K562 (cell line): ENCODE results near the gene TNFRSF13B.
"Not testable (repeated sequence)": the region's sequence is repeated elsewhere in the genome, so short reads cannot be mapped to it uniquely, and the experiment has no call there.

ENCODE experiments used
- JUN ChIP-seq, 2 experiments: sonication (generic) in 1 of 2; formaldehyde crosslinking in 1 of 2; IDR thresholded peaks; 2 replicates each; pipeline versions ENCODE4 v1.6.1 to v1.8.0; 2012 to 2022; ENCODE audit warnings: borderline replicate concordance in 2 of 2, mild to moderate bottlenecking in 2 of 2, improper control_type of control experiment in 1 of 2, low read depth in 1 of 2, low read length in 1 of 2, missing genetic modification reagents in 1 of 2
- MYC ChIP-seq, 2 experiments: fragments of 250-450 bp in 1 of 2; sonication (Bioruptor Pico) in 1 of 2; IDR thresholded peaks; 2 replicates each; pipeline versions ENCODE4 v1.5.1 to v1.6.1; 2012 to 2021; ENCODE audit warnings: low read depth in 2 of 2, borderline replicate concordance in 1 of 2, improper control_type of control experiment in 1 of 2, low read length in 1 of 2, mild to moderate bottlenecking in 1 of 2, moderate library complexity in 1 of 2
- NFRKB ChIP-seq: fragments of 450-650 bp; IDR thresholded peaks from 2 replicates; pipeline ENCODE4 v1.6.1; 2016; ENCODE audit warnings: low read depth
- POLR3A ChIP-seq: IDR thresholded peaks from 2 replicates; pipeline ENCODE4 v1.6.1; 2011; ENCODE audit warnings: borderline replicate concordance, mild to moderate bottlenecking, moderate library complexity; ENCODE audit not compliant: insufficient read length, insufficient read depth; ENCODE audit errors: extremely low read depth
- YY1 ChIP-seq, 3 experiments: IDR thresholded peaks; 2 replicates each; pipeline ENCODE4 v1.6.1; 2011; ENCODE audit warnings: low read length in 2 of 3, mild to moderate bottlenecking in 2 of 3, moderate library complexity in 2 of 3, borderline replicate concordance in 1 of 3, control low read depth in 1 of 3, low read depth in 1 of 3; ENCODE audit not compliant: insufficient read depth in 3 of 3, insufficient replicate concordance in 2 of 3, control insufficient read depth in 1 of 3, insufficient read length in 1 of 3; ENCODE audit errors: extremely low read depth in 1 of 3
- TF ChIP-seq, protein P1 (sequence below): fragments of 450-650 bp; formaldehyde crosslinking; IDR thresholded peaks from 2 replicates; pipeline ENCODE4 v1.4.0; 2022; ENCODE audit warnings: missing genetic modification characterization
- TF ChIP-seq, protein P2 (sequence below), 2 experiments: fragments of 450-650 bp in 1 of 2; sonication (generic) in 1 of 2; formaldehyde crosslinking in 1 of 2; IDR thresholded peaks in 1 of 2; conservative IDR thresholded peaks in 1 of 2; 2 replicates each; pipeline versions ENCODE4 v1.6.1 to v1.8.1; 2016 to 2023; ENCODE audit warnings: mild to moderate bottlenecking in 2 of 2, moderate library complexity in 2 of 2, inconsistent platforms in 1 of 2, missing genetic modification reagents in 1 of 2

DNA sequence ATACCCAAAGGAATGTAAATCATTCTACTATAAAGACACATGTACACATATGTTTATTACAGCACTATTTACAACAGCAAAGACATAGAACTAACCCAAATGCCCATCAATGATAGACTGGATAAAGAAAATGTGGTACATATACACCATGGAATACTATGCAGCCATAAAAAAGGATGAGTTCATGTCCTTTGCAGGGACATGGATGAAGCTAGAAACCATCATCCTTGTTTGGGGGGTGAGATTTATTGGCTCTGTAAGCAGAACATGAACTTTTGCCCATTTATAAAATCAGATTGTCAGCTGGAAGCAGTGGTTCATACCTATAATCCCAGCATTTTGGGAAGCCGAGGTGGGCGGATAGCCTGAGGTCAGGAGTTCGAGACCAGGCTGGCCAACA lies 68.8 kb downstream of the TNFRSF13B start:
- TF ChIP-seq, protein P1, sequence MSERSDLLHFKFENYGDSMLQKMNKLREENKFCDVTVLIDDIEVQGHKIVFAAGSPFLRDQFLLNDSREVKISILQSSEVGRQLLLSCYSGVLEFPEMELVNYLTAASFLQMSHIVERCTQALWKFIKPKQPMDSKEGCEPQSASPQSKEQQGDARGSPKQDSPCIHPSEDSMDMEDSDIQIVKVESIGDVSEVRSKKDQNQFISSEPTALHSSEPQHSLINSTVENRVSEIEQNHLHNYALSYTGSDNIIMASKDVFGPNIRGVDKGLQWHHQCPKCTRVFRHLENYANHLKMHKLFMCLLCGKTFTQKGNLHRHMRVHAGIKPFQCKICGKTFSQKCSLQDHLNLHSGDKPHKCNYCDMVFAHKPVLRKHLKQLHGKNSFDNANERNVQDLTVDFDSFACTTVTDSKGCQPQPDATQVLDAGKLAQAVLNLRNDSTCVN = not testable (repeated sequence)
- not testable (repeated sequence) for TF ChIP-seq NFRKB; JUN (IDR thresholded peaks at IDR 0.05; ENCODE audit: borderline replicate concordance, low read depth, low read length); JUN (CRISPR knock-in tag; IDR thresholded peaks at IDR 0.05; ENCODE audit: borderline replicate concordance); YY1 (IDR thresholded peaks at IDR 0.05; ENCODE audit: borderline replicate concordance in 1 of 3, control insufficient read depth in 1 of 3, extremely low read depth in 1 of 3, insufficient read depth in 3 of 3, insufficient read length in 1 of 3, insufficient replicate concordance in 2 of 3, low read depth in 1 of 3, low read length in 2 of 3); MYC (IDR thresholded peaks at IDR 0.05; ENCODE audit: low read depth, low read length); MYC (CRISPR knock-in tag; IDR thresholded peaks at IDR 0.05; ENCODE audit: borderline replicate concordance, low read depth); POLR3A
- TF ChIP-seq, protein P2, sequence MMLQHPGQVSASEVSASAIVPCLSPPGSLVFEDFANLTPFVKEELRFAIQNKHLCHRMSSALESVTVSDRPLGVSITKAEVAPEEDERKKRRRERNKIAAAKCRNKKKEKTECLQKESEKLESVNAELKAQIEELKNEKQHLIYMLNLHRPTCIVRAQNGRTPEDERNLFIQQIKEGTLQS (IDR thresholded peaks at IDR 0.05) = not testable (repeated sequence)
- TF ChIP-seq, protein P2 (CRISPR knock-in tag; conservative IDR thresholded peaks at IDR 0.05) = not testable (repeated sequence)
